HEK293T (cell line): ENCODE data around the gene ASPM.

Source experiments
- BHLHE40 ChIP-seq: fragments of 450-650 bp; IDR thresholded peaks from 2 replicates; pipeline ENCODE4 v1.6.1; 2016; ENCODE audit warnings: mild to moderate bottlenecking, moderate library complexity, borderline replicate concordance
- CTBP1 ChIP-seq: fragments of 450-650 bp; IDR thresholded peaks from 2 replicates; pipeline ENCODE4 v1.6.1; 2016; ENCODE audit warnings: borderline replicate concordance
- SP1 ChIP-seq: fragments of 450-650 bp; IDR thresholded peaks from 2 replicates; pipeline ENCODE4 v1.6.1; 2017
- SUZ12 ChIP-seq: fragments of 450-650 bp; IDR thresholded peaks from 2 replicates; pipeline ENCODE4 v1.6.1; 2016; ENCODE audit warnings: mild to moderate bottlenecking

- no peak for TF ChIP-seq CTBP1
- TF ChIP-seq BHLHE40, result no peak
- TF ChIP-seq SP1, result no peak
- TF ChIP-seq SUZ12, result no peak
Observed at GRCh38 chr1:197180252-197180878, 33.9 kb upstream of the ASPM start.
